ENCODE measurements around the gene COX7A1.
A peak's percentile ranks its signal among the peaks of the same experiment; 100 is the strongest.

DNA sequence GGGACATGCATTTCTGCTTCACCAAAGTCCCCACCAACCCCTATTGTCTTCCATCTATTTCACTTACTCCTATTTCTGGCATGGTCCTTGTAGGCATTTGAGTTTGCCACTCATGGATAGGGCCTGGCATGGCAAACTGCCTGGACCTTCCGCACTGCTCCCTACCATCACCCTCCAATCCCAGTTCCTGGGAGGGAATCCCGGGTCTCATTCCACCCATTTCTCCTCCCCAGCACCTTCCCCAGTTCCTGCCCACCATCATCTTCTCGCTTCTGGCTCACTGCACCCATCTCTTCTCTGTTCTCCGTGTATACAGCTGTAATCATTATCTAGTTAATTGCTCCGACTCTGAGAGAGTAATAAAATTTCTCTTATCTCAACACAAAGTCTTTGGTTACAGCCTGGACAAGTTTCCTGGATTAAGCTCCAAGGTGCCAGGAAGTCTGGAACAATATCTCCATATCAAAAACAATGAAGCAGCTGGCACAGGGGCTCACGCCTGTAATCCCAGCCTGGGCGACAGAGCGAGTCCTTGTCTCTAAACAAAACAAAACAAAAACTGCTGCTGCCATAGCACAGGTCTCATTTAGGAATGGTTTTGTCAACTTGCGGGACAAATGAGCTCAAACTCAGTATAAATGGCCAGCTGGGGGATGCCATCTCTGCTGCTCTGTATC is 17.0 kb upstream of the COX7A1 start:
- no peak for TF ChIP-seq POLR2A (IDR thresholded peaks at IDR 0.05)
- TF ChIP-seq, protein P1, sequence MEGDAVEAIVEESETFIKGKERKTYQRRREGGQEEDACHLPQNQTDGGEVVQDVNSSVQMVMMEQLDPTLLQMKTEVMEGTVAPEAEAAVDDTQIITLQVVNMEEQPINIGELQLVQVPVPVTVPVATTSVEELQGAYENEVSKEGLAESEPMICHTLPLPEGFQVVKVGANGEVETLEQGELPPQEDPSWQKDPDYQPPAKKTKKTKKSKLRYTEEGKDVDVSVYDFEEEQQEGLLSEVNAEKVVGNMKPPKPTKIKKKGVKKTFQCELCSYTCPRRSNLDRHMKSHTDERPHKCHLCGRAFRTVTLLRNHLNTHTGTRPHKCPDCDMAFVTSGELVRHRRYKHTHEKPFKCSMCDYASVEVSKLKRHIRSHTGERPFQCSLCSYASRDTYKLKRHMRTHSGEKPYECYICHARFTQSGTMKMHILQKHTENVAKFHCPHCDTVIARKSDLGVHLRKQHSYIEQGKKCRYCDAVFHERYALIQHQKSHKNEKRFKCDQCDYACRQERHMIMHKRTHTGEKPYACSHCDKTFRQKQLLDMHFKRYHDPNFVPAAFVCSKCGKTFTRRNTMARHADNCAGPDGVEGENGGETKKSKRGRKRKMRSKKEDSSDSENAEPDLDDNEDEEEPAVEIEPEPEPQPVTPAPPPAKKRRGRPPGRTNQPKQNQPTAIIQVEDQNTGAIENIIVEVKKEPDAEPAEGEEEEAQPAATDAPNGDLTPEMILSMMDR (IDR thresholded peaks at IDR 0.05) = no peak
- TF ChIP-seq EP300 (IDR thresholded peaks at IDR 0.05) = peak in 1 of 2 donors; percentile 15
